ENCODE results near the gene CEP192.
"Not testable (repeated sequence)": the region's sequence is repeated elsewhere in the genome, so short reads cannot be mapped to it uniquely, and the experiment has no call there.

Gene CEP192

GRCh38 chr18:12990967-12991820, at the start of gene CEP192:
CEP192 (plus strand) TSS chr18:12991362; CDS start chr18:12999425, 8,063 bp downstream.
- DNase-seq: peak; percentile 97

- no peak for DNase-seq
These were observed 47.9 kb upstream of the CEP192 start for GRCh38 chr18:12943215-12943614.

DNA sequence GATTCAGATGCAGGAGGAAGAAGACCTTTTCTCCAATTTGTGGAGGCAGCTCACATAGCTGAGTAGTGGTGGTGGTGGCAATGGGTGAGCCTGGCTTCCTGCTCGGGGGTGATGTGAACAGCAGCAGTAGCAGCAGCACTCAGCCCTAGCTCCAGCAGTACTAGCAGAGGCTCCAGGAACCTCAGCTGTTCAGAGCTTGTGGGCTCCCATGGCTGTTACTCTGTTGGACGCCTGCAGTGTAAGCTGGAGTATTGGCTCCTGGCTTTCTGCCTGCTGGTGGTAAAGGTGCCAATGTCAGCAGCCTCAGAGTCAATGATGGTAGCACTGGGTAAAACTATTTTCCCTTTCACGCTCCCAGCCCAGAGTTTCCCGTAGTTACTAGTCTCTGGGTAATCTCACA, 46.5 kb upstream of the CEP192 start:
- no peak for DNase-seq

GRCh38 chr18:12946549-12947284, 44.4 kb upstream of the CEP192 start:
- peak; percentile 67 for DNase-seq

- DNase-seq: peak; percentile 92
These were observed 43.7 kb upstream of the CEP192 start, which contains the start of gene SEH1L for GRCh38 chr18:12947285-12948049. SEH1L (plus strand) TSS chr18:12948011; CDS start chr18:12948122, 111 bp downstream.

DNA sequence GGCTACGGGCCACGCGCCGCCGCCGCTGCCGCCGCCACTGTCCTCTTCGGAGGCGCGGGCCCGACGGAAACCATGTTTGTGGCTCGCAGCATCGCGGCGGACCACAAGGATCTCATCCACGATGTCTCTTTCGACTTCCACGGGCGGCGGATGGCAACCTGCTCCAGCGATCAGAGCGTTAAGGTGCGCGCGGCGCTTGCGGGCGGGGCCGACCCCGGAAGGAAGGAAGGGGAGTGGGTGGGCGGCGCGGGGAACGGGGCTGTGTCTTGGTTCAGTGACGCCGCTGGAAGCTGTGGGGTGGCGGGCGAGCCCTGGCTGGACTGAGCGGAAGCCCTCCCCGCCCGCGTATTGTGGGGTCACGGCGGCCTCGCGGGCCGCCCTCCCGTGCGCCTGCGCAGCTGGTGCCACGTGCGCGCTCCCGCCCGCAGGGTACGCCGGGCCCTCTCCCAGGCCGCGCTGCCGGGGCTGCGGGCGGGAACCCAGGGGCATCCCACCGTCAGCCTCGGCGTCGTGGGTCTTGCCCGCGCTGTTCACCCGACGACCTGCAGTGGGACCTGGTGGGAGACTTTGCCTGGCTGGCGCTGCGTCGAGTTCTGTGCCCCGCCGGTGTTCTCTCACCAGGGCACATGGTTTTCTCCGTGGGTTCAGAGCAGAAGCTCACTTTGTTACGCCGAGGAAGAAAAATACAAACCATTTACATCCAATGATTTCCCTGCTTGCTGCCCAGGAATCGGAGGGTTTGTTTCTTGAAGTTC, 42.9 kb upstream of the CEP192 start:
- DNase-seq: peak; percentile 87

DNA sequence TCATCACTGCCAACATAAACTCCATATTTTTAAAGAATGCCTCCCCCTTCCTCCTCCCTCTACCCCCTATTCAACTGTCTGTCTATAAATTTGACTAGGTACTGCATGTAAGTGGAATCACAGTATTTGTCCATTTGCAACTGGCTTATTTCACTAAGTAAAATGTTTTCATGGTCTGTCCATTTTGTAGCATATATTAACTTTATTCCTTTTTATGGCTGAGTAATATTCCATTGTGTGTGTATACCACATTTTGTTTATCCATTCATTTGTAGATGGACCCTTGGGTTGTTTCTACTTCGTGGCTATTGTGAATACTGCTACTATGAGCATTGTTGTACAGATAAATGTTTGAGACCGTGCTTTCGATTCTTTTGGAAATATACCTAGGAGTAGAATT, 32.7 kb upstream of the CEP192 start:
- DNase-seq: no peak

DNA sequence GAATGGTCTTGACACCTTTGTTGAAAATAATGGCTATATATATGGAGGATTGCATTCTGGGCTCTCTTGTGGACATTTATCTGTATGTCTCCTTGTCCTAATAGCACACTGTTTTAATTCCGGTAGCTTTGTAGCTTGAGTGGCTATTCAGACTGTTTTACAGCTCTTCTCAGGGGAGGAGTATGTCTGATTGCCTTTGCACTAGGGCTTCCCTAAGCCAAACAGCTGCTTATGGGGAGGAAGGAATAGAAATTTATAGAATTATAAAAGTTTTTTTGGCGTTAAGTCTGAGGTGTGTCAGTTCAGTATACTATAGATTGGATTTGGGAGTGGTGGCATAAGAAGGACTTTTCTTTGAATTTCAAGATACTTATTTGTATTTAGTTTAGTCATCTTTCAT, 30.8 kb upstream of the CEP192 start:
- no peak for DNase-seq

GRCh38 chr18:12960853-12961397, 30.2 kb upstream of the CEP192 start:
- no peak for DNase-seq

DNA sequence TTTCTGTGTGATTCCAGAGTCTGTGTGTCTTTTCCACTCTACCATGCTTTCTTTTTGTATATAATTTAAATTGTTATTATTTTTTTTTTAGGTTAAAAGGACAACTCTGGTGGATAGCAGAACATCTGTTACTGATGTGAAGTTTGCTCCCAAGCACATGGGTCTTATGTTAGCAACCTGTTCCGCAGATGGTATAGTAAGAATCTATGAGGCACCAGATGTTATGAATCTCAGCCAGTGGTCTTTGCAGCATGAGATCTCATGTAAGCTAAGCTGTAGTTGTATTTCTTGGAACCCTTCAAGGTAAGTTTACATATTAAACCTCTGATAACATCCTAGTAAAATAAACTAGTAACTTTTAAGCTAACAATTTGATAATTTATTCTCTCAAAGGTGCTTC, 28.1 kb upstream of the CEP192 start:
- DNase-seq: peak; percentile 41

DNA sequence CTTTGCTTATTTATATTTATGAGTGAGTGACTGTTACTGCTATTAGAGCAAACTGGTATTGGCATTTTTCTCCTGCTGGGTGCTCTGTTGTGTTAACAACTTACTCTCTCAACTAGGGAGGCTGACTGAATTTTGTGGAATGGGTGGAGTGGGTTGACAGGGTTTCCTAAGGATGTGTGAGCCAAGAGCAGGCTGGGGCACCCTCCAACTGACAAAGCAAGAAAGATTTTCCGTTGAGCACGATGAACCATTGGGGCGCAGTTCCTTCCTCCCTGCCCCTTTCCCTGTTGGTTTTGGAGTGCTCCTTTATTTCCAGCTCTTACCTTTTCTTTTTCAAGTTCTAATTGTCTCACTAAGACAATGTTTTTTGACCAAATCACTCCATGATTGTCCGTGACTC, 23.0 kb upstream of the CEP192 start:
- no peak for DNase-seq

- no peak for DNase-seq
These were observed 22.5 kb upstream of the CEP192 start for GRCh38 chr18:12968619-12969018.

DNA sequence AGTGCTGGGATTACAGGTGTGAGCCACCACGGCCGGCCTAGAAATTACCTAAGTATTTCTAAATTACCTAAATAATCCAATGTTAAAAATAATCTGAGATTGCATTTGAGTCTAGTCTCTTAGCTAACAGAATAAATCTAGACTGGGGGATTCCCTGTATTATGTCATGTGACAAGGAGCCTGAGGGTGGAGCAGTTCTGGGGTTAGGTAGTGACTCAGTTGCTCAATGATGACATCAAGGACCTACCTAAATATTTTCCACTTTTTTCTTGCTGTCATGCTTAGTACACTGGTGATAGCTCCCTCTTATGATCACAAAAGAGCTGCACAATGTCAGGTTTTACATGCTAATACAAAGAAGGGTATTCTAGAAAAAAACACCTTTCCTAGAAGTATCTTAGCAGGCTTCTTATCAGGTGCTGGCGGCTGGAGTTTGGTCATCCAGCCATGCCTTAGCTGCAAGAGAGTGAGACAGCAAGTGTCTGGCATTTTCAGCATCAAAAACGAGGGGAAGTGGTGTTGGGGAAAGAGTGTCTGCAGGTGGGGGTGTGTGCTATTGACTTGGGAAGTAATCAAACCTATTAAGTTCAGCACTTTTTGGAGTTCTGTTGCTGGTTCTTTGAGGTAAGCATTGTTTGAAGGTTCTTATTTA, 17.5 kb upstream of the CEP192 start:
- no peak for DNase-seq

GRCh38 chr18:12975488-12975887, 15.7 kb upstream of the CEP192 start:
- no peak for DNase-seq

DNA sequence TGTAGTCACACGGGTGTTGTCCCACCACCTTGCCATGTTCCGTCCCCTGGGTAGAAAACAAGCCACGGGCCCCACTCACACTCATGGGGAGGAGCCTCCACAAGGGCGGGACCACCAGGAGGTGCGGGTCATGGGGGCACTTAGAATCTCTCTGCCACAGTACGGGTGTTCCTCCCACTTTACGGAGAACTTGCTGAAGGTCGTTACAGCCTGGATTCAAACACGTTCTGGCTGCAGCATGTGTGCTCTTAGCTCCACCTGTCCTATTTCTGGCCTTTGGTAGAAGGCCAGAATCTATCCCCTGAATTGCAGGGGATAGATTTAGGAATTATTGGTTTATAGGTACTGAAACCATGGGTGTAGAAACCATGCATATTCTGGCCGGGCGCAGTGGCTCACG, 14.9 kb upstream of the CEP192 start:
- no peak for DNase-seq

DNA sequence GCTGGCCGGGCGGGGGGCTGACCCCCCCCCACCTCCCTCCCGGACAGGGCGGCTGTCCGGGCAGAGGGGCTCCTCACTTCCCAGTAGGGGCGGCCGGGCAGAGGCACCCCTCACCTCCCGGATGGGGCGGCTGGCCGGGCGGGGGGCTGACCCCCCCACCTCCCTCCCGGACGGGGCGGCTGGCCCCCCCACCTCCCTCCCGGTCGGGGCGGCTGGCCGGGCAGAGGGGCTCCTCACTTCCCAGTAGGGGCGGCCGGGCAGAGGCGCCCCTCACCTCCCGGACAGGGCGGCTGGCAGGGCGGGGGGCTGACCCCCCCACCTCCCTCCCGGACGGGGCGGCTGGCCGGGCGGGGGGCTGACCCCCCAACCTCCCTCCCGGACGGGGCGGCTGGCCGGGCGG, 11.1 kb upstream of the CEP192 start:
- DNase-seq: not testable (repeated sequence)

- no peak for DNase-seq
These were observed 1.6 kb upstream of the CEP192 start for GRCh38 chr18:12989397-12990122.

DNA sequence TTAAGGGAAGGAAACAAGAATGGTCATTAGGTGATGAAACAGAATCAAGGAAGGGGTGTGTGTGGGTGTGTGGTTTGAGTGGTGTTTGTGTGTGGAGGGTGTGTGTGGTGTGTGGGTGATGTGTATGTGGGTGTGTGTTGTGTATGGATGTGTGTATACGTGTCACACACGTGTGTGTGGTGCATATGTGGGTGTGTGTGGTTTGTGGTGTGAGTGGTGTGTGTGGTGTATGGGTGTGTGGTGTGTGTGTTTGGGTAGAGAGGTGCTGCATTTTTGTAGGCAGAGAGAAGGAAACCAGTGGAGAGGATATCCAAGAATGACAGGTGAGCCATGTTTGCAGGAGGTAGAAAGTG, 1.1 kb upstream of the CEP192 start:
- DNase-seq: no peak

DNA sequence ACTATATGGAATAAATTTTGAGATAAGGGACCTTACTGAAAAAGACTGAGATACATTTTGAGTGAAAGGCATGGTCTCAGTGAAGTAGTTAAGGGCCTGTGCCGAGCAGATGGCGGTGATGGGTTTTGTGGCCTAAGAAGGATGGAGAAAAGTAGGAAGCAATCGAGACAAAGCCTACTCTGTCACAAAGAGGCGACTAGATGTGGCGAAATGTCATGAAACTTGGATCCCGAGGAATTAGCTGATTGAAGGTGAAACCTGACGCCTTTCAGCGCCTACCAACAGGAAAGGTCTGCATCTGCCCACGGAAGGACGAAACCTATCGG, 558 bp upstream of the CEP192 start:
- peak; percentile 69 for DNase-seq

GRCh38 chr18:12991821-12992179, 638 bp downstream of the CEP192 start:
- DNase-seq: no peak

DNA sequence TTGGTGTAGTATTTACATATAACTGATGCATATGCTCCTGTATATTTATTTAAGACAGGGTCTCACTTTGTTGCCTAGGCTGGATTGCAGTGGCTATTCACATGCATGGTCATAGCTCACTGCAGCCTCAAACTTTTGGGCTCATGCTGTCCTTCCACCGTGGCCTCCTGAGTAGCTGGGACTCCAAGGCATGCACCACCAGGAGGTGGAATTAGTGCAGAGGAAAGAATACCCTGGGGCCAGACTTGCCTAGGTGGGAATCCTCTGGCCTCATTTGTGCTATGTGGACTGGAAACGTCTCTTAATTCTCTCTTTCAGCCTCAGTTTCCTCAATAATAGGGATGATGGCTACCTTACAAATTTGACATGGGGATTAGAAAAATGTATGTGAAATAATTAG, 2.3 kb downstream of the CEP192 start:
- no peak for DNase-seq

Data from DMS 273 treated with DMSO at 0.1 percent for 48 hours (cell line).